Hindlimb muscle (tissue), 1 donor: ENCODE data around the gene BAX. TPM values are rescaled to one million over a fixed set of nuclear protein-coding genes. Genes with fewer than 3 reads are reported as not detected.
"Not testable (repeated sequence)": the region's sequence is repeated elsewhere in the genome, so short reads cannot be mapped to it uniquely, and the experiment has no call there.

Experiments used
- DNase-seq: peaks from one replicate; pipeline ENCODE4 v3.0.0-alpha.2; 2013
- polyA plus RNA-seq: library from polyadenylated mRNA; unstranded; fragments of 120-200 nt; gene quantifications from one replicate; pipeline ENCODE4 v1.2.1, GENCODE V29; 2013; ENCODE audit not compliant: insufficient read length

Gene BAX
- 39.3 TPM for polyA plus RNA-seq

DNA sequence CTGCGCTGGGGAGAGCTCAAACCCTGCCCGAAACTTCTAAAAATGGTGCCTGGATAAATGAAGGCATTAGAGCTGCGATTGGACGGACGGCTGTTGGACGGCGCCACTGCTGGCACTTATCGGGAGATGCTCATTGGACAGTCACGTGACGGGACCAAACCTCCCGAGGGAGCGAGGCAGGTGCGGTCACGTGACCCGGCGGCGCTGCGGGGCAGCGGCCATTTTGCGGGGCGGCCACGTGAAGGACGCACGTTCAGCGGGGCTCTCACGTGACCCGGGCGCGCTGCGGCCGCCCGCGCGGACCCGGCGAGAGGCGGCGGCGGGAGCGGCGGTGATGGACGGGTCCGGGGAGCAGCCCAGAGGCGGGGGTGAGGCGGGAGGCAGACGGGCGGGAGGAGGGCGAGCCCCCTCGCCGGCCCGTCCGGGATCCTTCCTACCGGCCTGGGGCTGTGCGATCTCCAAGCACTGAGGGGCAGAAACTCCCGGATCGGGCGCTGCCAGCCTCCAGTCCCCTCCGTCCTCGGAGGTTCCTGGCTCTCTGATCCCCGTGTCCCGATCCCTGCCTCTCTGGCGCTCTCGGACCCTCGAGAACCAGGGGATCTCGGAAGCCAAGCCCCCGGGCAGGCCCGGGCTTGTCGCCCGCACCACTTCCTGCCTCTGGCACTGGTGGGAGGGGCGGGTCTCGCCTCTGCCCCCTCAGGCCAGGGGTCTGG is at the start of gene BAX:
TSS of gene BAX (plus strand) at position 281 of the 713 bp plus-strand sequence. CDS start at position 335, 54 bp downstream.
- peak; percentile 97 for DNase-seq

DNA sequence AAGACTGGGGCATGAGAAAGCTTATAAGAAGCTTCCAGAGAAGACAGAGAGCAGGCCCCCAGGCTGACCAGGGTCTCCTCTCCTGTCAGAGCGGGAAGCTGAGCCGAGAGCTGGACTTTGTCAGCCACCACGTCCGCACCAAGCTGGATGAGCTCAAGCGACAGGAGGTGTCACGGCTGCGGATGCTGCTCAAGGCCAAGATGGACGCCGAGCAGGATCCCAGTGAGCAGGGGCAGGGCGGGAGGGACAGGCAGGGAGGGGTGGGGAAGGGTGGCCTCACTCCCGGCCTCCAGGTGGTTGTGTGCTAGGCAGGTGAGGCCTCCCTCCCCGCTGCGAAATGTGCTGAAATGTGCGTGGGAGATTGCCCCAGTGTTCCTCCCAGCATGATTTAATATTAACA is 49.0 kb upstream of the BAX start:
- no peak for DNase-seq

DNA sequence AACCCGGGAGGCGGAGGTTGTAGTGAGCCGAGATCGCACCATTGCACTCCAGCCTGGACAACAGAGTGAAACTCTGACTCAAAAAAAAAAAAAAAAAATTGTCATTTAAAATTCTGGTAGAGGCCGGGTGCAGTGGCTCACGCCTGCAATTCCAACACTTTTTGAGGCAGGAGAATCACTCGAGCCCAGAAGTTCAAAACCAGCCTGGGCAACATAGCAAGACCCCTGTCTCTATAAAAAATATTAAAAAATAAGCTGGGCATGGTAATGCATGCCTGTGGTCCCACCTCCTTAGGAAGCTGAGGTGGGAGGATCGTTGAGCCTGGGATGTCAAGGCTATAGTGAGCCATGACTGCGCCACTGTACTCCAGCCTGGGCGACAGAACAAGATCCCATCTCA is 48.4 kb upstream of the BAX start:
- DNase-seq, result no peak

DNA sequence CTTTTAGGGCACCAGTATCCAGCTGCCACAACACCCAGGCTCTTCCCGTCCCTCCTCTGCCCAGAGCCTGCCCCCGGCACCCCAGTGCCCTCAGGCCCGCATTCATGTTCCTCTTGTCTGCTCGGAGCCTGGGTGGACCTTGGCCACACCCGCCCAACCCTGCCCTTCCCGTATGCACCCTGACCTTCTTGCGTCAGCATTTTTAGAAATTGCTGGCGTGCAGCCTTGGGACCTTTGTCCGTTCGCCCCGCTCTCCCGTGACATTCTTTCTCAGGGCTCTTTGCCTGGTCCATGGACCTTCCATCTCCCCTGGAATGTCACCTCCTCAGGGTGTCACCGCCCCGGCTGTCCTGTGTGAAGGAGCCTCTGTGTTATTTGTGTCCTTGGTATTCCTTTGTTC is 47.0 kb upstream of the BAX start:
- no peak for DNase-seq

DNA sequence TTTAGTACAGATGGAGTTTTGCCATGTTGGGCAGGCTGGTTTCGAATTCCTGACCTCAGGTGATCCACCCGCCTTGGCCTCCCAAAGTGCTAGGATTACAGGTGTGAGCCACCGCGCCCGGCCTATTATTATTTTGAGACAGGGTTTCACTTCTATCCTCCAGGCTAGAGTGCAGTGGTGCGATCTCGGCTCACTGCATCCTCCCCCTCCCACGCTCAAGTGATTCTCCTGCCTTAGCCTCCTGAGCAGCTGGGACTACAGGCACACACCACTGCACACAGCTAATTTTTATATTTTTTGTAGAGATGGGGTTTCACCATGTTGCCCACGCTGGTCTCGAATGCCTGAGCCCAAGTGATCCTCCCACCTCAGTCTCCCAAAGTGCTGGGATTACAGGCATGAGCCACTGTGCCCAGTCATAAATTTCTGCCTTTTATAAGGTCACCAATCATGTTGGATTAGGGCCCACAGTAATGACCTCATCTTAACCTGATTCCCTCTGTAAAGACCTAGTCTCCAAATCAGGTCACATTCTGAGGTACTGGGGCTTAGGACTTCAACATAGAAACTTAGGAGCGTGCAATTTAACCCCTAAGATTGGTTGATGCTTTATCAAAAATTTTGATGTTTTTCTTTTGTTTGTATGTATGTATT is 45.1 kb upstream of the BAX start:
- DNase-seq, result not testable (repeated sequence)

DNA sequence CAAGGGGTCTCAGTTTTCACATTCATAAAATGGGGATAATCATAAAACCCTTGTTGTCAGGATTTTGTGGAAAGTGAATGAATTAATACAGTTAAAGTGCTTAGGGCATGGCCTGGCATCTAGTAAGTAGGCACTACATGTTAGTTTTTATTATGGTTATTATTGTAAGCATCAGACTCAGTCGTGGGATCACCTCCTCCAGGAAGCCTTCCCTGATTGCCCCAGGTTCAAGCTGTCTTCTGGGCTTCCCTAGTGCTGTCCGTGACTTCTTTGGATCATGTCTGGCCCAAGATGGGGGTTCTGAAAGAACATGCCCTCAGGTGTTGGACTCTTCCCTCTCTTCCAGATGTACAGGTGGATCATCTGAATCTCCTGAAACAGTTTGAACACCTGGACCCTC is 43.9 kb upstream of the BAX start:
- DNase-seq, result no peak

DNA sequence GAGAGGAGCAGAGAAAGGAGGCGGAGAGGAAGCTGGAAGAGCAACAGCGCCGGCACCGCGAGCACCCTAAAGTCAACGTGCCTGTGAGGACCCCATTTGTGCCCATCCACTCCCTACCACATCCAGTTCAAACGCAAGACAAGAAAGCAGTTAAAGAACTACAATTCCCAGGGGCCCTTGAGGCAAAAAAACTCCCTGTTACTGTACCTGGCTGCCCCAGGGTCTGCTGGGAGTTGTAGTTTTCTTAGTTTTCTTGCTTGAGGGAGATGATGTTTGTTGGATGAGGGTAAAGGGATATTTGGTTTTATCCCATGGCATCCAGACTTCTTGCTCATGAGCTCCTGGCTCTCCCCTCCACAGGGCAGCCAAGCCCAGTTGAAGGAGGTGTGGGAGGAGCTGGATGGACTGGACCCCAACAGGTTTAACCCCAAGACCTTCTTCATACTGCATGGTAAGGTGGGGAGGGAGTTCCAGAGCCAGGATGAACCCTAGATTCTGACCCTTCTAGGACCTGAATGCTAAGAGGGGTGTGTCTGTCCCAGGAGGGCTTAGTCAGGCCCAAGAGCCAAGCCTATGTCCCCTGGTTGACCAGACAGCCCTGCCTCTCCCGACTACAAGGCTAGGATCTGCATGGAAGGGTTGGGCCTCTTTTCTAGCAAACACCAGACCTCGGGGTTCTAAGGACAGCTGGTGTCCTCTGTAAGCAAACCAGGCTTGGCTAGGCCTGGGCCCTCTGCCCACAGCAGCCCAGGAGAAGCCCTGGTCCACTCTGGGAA is 41.4 kb upstream of the BAX start:
- DNase-seq, result no peak

DNA sequence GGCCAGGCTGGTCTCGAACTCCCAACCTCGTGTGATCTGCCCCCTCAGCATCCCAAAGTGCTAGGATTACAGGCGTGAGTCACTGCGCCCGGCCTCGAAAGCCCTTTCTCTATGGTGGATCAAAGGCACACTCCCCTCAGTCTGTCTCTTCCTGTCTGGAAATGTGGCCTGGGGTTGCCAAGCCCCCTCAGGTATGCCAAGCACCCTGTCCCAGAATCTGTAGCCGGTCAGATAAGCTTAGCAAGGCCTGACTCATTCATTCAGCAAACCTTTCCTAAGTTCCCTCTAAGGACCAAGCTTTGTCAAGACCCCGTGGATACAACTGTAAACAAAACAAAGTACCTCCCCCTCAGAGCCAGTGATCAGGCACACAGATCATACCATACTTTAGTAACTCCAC is 40.5 kb upstream of the BAX start:
- DNase-seq, result no peak

DNA sequence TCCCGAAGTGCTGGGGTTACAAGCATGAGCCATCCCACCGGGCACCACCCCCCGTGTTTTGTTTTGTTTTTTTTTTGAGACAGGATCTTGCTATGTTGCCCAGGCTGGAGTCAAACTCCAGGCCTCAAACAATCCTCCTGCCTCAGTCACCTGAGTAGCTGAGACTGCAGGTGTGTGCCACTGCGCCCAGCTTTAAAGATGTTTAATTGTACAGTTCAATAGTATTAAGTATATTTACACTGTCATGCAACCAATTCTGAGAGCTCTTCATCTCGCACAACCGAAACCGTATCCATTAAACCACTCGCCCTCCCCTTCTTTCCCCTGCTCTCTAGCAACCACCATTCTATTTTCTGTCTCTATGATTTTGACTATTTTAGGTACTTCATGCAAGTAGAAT is 38.9 kb upstream of the BAX start:
- no peak for DNase-seq

DNA sequence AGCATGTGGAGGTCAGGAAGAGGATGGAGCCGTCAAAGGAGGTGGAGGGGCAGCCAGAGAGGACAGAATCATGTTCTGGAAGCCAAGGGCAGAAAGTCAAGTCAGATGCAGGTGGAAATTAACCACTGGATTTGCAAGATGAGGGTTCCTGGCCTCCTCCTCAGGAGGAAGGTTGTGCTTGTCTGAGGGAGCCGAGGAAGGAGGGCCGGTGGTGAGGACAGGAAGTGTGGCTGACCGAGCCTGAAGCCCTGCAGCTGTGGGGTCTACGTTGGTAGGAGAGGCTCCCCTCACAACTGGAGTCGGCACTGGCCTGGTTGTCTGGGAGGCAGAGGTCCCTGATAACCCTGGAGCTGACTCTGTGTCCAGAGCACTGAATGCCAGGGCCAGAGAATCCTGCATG is 36.6 kb upstream of the BAX start:
- no peak for DNase-seq

DNA sequence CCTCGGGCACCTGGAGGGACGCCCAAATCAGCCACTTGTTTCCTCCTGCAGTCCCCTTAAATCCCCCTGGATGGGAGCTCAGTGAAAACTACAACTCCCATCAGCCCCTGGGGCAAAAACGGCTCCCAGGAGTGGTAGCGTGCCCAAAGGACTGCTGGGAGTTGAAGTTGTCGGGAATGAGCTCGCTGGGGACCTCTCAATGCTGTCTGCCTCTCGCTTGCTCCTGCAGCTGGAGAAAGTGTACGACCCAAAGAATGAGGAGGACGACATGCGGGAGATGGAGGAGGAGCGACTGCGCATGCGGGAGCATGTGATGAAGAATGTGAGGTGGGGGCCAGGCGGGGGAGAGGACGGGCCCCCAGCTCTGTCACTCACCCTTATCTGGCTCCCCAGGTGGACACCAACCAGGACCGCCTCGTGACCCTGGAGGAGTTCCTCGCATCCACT is 35.9 kb upstream of the BAX start:
- DNase-seq, result no peak

DNA sequence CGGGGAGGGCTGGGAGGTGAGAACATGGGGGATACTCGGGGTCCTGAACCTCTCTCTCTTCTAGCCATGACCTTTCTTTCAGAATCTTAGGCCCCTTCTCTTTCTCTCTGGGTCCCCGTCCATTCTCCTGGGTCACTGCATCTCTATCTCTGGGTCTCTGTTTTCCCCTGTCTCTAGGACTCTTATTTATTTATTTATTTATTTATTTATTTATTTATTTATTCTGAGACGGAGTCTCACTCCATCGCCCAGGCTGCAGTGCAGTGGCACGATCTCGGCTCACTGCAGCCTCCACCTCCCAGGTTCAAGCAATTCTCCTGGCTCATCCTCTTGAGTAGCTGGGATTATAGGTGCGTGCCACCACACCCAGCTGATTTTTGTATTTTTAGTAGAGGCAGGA is 35.4 kb upstream of the BAX start:
- not testable (repeated sequence) for DNase-seq

DNA sequence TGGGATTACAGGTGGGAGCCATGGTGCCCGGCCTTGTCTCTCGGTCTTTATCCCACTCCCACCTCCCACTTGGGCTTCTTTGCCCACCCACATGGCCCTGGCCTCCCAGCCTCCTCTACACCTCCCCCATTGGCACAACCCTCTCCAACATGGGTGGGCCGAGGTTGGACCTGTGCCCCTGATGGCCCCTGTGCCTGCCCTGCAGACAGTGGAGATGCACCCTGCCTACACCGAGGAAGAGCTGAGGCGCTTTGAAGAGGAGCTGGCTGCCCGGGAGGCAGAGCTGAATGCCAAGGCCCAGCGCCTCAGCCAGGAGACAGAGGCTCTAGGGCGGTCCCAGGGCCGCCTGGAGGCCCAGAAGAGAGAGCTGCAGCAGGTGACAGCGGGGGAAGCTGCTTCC is 33.7 kb upstream of the BAX start:
- DNase-seq, result no peak

DNA sequence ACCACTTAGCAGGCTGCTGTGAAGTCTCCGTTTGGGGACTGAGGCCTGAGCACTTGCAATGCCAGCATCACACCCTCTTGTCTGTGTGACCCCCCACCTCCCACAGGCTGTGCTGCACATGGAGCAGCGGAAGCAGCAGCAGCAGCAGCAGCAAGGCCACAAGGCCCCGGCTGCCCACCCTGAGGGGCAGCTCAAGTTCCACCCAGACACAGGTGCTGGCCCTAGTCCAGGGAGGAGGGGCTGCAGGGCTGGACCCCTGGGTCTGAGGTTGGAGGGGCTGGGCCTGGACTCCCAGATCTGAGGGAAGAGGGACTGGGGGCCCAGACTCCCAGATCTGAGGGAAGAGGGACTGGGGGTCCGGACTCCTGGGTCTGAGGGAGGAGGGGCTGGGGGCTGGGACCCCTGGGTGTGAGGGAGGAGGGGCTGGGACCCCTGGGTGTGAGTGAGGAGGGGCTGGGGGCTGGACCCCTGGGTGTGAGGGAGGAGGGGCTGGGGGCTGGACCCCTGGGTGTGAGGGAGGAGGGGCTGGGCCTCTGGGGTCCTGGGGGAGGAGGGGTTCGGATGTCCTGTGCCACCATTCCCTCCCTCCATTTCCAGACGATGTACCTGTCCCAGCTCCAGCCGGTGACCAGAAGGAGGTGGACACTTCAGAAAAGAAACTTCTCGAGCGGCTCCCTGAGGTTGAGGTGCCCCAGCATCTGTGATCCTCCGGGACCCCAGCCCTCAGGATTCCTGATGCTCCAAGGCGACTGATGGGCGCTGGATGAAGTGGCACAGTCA is 32.8 kb upstream of the BAX start:
- DNase-seq, result no peak

DNA sequence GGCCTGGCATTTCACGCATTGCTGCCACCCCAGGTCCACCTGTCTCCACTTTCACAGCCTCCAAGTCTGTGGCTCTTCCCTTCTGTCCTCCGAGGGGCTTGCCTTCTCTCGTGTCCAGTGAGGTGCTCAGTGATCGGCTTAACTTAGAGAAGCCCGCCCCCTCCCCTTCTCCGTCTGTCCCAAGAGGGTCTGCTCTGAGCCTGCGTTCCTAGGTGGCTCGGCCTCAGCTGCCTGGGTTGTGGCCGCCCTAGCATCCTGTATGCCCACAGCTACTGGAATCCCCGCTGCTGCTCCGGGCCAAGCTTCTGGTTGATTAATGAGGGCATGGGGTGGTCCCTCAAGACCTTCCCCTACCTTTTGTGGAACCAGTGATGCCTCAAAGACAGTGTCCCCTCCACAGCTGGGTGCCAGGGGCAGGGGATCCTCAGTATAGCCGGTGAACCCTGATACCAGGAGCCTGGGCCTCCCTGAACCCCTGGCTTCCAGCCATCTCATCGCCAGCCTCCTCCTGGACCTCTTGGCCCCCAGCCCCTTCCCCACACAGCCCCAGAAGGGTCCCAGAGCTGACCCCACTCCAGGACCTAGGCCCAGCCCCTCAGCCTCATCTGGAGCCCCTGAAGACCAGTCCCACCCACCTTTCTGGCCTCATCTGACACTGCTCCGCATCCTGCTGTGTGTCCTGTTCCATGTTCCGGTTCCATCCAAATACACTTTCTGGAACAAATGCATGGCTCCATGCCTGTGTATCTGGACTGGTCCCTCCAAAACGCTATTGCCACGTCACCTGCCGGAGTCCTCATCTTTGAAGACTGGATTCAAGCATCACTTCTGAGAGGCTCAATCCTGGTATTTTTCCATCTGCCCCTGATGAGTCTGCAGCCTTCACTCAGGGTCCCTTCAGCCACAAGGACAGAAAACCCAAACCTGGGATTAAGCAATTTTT is 31.9 kb upstream of the BAX start:
- no peak for DNase-seq

DNA sequence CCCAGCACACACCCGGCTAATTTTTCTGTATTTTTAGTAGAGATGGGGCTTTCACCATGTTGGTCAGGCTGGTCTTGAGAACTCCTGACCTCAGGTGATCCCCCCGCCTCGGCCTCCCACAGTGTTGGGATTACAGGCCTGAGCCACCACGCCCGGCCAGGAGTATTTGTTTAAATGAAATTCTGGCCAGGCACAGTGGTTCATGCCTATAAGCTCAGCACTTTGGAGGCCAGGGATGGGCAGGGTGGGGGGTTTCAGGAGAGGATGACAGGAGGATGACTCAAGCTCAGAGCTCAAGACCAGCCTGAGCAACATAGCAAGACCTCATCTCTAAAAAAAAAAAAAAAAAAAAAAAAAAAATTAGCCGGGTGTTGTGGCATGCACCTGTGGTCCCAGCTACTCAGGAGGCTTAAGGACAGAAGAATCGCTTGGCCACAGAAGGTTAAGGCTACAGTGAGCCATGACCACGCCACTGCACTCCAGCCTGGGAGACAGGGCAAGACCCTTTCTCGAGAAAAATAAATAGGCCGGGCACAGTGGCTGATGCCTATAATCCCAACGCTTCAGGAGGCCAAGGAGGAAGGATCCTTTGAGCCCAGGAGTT is 29.3 kb upstream of the BAX start:
- DNase-seq, result no peak

DNA sequence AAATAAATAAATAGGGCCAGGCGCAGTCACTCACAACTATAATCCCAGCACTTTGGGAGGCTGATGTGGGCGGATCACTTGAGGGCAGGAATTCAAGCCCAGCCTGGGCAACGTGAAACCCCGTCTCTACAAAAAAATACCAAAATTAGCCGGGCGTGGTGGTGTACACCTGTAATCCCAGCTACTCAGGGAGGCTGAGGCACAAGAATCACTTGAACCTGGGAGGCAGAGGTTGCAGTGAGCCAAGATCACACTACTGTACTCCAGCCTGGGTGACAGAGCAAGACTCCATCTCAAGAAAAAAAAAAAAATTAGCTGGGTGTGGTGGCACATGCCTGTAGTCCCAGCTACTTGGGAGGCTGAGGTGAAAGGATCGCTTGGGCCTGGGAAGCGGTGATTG is 28.8 kb upstream of the BAX start:
- DNase-seq, result not testable (repeated sequence)

DNA sequence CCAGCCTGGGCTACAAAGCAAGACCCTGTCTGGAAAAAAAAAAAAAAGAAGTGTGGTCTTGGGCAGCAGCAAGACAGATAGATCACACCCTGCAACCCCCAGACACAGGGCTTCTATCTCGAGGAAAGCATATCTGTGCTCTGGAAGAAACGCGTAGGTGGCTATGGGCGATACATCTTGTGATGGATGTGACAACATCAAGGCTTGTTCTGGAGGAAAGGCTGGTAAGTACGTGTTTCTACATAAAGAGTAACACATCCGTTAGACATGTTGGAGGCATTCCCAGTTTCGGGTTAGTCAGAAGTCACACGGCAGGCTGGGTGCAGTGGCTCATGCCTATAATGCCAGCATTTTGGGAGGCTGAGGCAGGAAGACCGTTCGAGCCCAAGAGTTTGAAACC is 27.8 kb upstream of the BAX start:
- no peak for DNase-seq

DNA sequence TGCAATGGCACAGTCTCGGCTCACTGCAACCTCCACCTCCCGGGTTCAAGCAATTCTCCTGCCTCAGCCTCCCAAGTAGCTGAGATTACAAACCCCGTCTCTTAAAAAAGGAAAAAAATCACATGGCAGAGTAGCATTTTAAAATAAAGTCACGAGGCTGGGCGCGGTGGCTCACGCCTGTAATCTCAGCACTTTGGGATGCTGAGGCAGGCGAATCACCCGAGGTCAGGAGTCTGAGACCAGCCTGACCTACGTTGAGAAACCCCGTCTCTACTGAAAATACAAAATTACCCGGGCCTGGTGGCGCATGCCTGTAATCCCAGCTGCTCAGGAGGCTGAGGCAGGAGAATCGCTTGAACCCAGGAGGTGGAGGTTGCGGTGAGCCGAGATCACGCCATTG is 27.0 kb upstream of the BAX start:
- DNase-seq, result not testable (repeated sequence)

DNA sequence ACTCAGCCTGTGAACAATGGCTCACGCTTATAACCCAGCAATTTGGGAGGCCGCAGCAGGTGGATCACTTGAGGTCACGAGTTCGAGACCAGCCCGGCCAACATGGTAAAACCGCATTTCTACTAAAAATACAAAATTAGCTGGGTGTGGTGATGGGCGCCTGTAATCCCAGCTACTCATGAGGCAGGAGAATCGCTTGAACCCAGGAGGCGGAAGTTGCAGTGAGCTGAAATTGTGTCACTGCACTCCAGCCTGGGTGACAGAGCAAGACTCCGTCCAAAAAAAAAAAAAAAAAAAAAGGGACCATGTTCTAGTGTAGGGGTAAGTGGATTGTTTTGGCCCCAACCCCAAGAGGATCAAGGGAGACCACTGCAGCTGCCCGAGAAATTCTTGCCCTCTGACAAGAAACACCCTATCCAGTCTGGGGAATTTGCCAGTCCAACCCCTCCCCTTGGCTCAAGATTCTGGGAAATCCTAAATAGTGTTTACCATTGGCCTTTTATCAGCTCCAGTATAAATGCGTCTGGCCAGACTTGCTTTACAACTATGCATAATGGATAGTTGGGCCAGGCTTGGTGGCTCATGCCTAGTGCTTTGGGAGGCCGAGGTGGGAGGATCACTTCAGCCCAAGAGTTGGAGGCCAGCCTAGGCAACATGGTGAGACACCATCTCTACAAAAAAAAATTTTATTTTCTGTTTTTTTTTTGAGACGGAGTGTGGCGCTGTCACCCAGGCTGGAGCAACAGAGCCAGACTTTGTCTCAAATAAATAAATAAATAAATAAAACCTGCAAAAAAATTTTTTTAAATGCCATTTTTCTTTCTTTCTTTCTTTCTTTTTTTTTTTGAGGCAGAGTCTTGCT is 26.3 kb upstream of the BAX start:
- no peak for DNase-seq
